Left lung (tissue), 10 donors: ENCODE measurements around the gene SACM1L. TPM values are rescaled to one million over a fixed set of nuclear protein-coding genes. Genes with fewer than 3 reads are reported as not detected.

Source experiments
- ATAC-seq: fragments of 200-7000 bp; cut with Tn5 transposase; one replicate; pipeline ENCODE4 v1.9.1; 2020; ENCODE audit warnings: moderate library complexity
- DNase-seq, 4 donors: peaks; one replicate each; pipeline ENCODE4 v3.0.0-alpha.2; 2013 to 2020
- H3K27ac ChIP-seq, 2 donors: fragments of 200-600 bp; sonication (generic) in 1 of 2; one replicate each; pipeline versions ENCODE4 v1.5.0 to v1.8.0; 2020 to 2021
- H3K27me3 ChIP-seq, 2 donors: fragments of 200-600 bp; sonication (generic) in 1 of 2; one replicate each; pipeline versions ENCODE4 v1.5.0 to v1.8.0; 2020 to 2021
- H3K36me3 ChIP-seq, 2 donors: fragments of 200-600 bp; sonication (generic) in 1 of 2; one replicate each; pipeline versions ENCODE4 v1.5.0 to v1.8.0; 2020 to 2021
- H3K4me1 ChIP-seq, 2 donors: fragments of 200-600 bp; one replicate each; pipeline ENCODE4 v1.8.0; 2021
- H3K4me3 ChIP-seq, 2 donors: fragments of 200-600 bp; sonication (generic) in 1 of 2; one replicate each; pipeline versions ENCODE4 v1.5.0 to v1.8.0; 2020 to 2021; ENCODE audit warnings: mild to moderate bottlenecking in 1 of 2
- H3K9me3 ChIP-seq, 2 donors: fragments of 200-600 bp; sonication (generic) in 1 of 2; one replicate each; pipeline versions ENCODE4 v1.5.0 to v1.8.0; 2020 to 2021
- CTCF ChIP-seq, 2 donors: fragments of 200-600 bp; sonication (generic) in 1 of 2; IDR thresholded peaks; one replicate each; pipeline versions ENCODE4 v1.5.0 to v1.8.0; 2021; ENCODE audit warnings: antibody characterized with exemption in 2 of 2
- intact Hi-C, 2 donors: fragments of 100-400 bp; cut with DNase I; formaldehyde crosslinking; loops; one replicate each; pipeline versions ENCODE4 v1.11.2 to v1.14.2; 2022
- polyA plus RNA-seq, 6 donors: library from polyadenylated mRNA; unstranded; fragments of 120-200 nt; gene quantifications; one replicate each; pipeline ENCODE4 v1.2.1, GENCODE V29; 2013; ENCODE audit not compliant: insufficient read length in 6 of 6
- total RNA-seq, 2 donors: library from RNA; stranded (reverse); fragmentation: NEBNext Ultra II Directional; extraction: Animal tissue kit (Norgen Biotek cat#: 25700); gene quantifications; one replicate each; pipeline ENCODE4 v1.2.1, GENCODE V29; 2021
- donor health status: DM: no; HTN: yes; CAD: no.
- donor health status: DM: no; HTN: no; CAD: no.

SACM1L gene
- total and polyA plus RNA-seq, 8 donors: 58.2 to 100 (median 80.2) TPM

- Histone ChIP-seq H3K4me1 (peaks cover 0 to 18% of the 10 kb centered on the region in 2 donors), H3K27ac (no peak overlapping the region), H3K4me3 (no peak overlapping the region), H3K36me3 (peaks cover 0 to 31% of the 10 kb centered on the region in 2 donors), H3K9me3 (no peaks in the 10 kb centered on the region), H3K27me3 (no peaks in the 10 kb centered on the region)
- TF ChIP-seq CTCF (IDR thresholded peaks at IDR 0.05): no peak
- ATAC-seq: no peak
- no peak for DNase-seq
- intact Hi-C loops: no loop called here
These were observed 11.4 kb downstream of the SACM1L start for GRCh38 chr3:45700570-45701073.

GRCh38 chr3:45701172-45701867 is 12.1 kb downstream of the SACM1L start:
- DNase-seq (no peak), ATAC-seq (peak; percentile 35)
- intact Hi-C loops: no loop called here
- H3K4me3 ChIP-seq: no peak overlapping the region
- H3K4me1 ChIP-seq: peaks cover 0 to 18% of the 10 kb centered on the region in 2 donors
- H3K27me3 ChIP-seq: no peaks in the 10 kb centered on the region
- no peaks in the 10 kb centered on the region for H3K9me3 ChIP-seq
- TF ChIP-seq CTCF (IDR thresholded peaks at IDR 0.05): no peak
- H3K27ac ChIP-seq: no peak overlapping the region
- H3K36me3 ChIP-seq: peaks cover 0 to 35% of the 10 kb centered on the region in 2 donors

DNA sequence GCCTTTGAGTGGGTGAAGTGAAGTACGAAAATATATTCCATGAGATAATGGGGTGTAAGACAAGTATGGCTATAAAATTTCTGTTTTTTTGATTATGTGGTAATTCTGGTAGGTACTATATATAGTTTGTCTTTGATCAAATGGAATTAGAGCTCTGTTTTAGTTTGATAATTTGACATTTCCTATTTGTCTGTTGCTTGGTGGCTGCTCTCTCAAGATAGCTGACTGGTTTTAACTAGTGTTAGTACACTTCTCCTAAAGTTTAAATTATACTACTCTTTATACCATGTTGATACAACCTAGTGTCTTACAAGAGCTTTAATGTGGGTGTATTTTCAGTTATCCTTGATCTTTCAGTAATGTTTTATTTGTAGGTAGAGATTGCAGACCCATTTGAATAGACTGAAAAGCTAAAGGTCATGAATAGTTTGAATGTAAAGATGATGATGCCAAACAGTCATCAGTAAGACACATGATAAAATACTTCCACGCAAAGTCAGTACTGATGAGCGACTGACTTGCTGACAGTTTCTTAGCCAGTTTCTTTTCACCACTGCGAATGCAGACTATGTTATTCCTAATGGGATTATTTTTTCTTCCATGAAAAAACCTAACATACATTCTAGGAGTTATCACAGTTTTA is 15.2 kb downstream of the SACM1L start:
- Histone ChIP-seq H3K27ac (no peak overlapping the region), H3K4me1 (peaks cover 0 to 18% of the 10 kb centered on the region in 2 donors), H3K36me3 (peaks cover 0 to 60% of the 10 kb centered on the region in 2 donors), H3K9me3 (no peaks in the 10 kb centered on the region), H3K27me3 (no peaks in the 10 kb centered on the region), H3K4me3 (no peak overlapping the region)
- no peak for TF ChIP-seq CTCF (IDR thresholded peaks at IDR 0.05)
- intact Hi-C loops: no loop called here
- ATAC-seq: no peak
- no peak for DNase-seq

DNA sequence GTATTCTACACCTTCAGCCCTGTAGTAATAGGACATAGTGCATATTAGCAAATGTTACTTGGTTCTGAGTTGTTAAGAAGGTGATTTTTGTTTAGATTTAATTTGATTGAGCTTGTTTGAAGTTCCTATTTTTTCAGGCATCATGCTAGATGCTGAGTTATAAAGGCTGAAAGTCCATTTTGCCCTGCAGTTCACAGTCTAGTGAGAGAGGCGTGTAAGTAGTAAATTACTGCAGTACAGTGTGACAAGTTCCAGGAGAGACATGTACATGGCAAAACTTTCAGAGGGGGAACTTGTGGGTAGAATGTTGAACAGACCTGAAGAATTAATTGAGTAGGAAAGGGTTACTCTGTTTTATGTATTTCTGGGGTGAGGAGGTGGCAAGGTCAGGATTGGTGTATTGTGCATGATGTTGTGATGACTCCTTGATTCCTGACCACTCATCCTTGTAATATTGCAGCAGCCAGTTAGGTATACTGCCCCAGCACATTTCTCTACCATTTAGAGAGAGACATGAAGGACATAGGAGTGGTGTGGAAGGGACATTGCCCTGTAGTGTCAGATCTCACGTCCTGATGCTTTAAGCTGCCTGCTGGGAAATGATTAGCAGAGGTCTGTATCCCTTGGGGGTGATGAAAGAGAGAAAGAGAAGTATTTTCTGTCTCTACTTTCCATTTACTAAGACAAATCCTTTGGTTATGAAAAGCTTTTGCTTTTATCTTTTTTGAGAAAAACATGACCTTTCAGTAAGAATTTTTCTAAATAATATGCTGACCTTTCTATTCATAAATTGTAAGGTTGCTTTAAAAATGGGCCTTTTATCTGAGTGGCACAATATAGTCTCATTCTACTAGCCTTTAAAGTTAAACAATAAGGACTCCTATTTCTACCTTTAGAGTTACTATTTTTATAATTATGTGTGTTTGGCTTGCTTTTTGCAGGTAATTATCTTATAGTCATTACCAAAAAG is 16.9 kb downstream of the SACM1L start:
- intact Hi-C loops: no loop called here
- peaks cover 0 to 77% of the 10 kb centered on the region in 2 donors for H3K36me3 ChIP-seq
- ATAC-seq: no peak

More for the DNA sequence above, 16.9 kb downstream of the SACM1L start:
- no peaks in the 10 kb centered on the region for H3K27me3 ChIP-seq
- no peaks in the 10 kb centered on the region for H3K9me3 ChIP-seq
- TF ChIP-seq CTCF (IDR thresholded peaks at IDR 0.05): no peak
- DNase-seq: no peak
- peaks cover 0 to 11% of the 10 kb centered on the region in 2 donors for H3K4me1 ChIP-seq
- H3K4me3 ChIP-seq: no peak overlapping the region
- no peak overlapping the region for H3K27ac ChIP-seq
